ENCODE data around the gene CHODL.

DNA sequence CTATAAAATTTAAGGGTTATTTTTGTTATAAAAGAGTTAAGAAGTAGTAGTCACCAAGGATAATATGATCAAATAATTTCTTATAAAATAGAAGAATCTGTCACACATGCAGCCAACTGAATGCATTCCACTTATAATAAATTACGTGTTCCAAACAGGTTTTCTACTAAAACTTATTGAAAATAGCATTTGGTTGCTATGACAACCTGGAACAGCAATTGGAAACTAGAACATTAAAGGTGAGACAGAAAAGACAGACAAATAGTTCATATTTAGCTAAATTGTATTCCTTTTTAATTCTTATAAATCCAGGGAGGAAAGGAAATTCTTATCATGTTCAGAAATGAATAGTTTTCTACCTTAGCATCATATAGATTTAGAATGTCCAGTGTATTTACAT, 9.1 kb upstream of the CHODL start:
- TF ChIP-seq CTCF (IDR thresholded peaks at IDR 0.05; ENCODE audit: low read depth, low read length) (no peak), EZH2phosphoT487 (IDR thresholded peaks at IDR 0.05; ENCODE audit: low read depth) (no peak)
